GM18517 (cell line): Measurements from ENCODE around the gene STXBP6.

Source experiments
- ATAC-seq: cut with Tn5 transposase; IDR thresholded peaks from one replicate; pipeline ENCODE4 v1.9.1; 2021; ENCODE audit warnings: mild to moderate bottlenecking, moderate library complexity; ENCODE audit not compliant: unreplicated experiment

The STXBP6 gene

DNA sequence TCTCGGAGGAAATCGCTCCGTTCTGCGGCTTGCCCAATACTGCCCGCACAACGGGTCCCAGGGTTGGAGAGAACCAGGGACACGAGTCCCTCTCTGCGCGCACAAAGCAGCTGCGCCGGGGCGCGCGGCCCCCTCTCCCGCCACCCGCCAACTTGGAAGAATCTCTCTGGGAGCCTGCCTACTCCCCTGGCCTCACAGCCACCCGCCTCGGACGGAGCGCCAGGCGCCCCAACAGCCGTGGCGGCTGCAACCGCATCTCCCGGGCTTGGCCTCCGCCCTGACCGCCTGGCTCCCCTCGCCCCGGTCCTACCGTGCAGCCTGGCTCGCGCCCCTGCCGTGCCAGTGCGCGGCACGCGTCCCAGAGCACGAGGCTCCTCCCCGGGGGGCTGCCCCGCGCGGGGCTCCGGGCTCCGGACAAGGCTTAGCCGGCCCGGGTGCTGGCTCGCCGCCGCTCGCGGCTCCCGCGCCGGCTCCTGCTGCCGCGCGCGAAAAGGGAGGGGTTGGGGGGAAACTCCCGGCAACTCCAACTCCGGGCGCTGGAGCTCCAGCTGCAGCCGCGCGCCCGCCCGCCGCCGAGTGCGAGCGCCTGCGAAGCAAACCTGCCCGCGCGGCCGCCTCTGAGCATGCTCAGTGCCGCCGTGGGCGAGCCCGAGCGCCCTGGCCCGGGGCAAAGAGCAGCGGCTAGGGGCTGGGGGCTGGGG is at the start of gene STXBP6:
Gene STXBP6 (minus strand): TSS at position 580 of the 701 bp plus-strand sequence. CDS start 75,329 bp downstream, outside the sequence.
- ATAC-seq: no peak

DNA sequence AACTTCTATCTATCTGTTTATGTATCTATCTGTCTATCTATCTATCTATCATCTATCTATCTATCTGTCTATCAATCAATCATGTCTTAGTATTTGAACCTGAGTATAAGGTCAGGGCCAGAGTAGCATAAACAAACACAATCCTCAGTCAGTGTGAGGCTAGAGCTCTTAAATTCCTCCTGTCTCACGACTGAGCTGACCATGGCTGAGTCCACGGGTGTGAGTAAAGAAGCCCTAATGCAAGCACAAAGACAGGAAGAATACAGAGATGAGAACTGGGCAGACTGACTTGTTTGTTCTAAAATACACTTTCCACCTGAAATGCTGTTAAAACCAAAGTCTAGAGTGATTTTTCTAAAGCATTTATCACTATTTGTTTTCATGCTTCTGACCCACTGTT is 47.2 kb upstream of the STXBP6 start:
- ATAC-seq: no peak

DNA sequence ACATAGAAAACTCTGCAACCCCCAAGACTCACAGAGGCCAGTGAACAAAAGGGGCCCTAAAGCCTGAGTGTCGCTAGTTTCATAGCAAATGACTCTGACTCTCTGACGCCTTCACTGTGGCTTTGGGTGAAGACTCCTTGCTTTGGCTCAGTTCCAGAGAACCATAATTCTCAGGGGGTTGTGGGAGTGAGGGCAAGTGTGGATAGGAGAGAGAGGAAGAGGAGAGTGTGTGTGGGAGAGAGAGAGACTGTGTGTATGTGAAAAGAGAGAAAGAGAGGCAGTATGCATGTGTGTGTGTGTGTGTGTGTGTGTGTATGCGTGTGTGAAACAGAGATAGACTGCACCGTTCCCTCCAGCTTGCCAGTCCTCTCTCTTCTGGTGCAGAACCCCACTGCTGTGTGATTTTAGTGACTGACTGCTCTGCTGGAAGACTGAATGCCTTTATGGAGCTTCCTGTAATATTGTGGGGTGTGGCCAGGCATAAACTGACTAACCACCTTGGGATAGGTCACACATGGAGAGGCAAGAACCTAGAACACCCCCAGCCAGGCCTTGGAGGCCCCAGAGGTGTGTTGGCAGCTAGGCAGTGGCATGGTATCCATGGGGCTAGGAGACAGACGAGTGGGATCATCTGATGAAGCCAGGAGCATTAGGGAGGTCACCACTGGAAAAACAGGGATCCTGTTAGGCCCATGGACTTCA is 45.9 kb upstream of the STXBP6 start:
- no peak for ATAC-seq

DNA sequence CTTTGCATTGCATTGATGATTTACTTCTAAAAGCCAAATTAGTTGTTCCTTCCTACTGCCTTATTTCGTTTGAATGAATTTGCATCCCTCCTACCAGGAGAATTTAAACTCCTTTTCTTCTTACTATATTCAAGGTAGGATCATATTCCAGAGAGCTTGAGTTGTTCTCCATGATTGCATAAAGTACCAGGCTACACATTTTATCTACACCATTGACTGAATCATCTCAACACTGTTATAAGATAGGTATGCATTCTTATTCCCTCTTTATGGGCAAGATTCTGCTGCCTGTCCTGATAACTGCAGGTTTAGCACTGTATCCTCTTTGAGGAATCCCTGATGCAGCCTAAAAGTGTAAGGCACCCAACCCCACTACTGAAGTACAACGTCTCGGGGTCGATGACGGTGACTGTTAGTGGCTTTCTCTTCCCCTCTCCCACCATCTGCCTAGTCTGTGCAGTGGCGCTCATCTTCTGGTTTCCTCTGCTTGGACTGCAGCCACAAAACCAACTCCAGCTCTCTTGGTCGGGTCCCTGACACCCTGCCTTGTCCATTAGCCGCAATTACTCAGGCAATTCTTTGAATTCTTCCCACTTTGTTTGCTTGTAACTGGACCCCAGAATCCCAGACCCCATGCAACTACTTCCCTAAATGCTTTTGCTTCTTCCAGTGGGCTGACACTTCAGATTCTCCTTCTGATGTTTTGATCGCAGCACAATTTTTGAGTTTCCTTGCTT is 44.4 kb upstream of the STXBP6 start:
- ATAC-seq: no peak

DNA sequence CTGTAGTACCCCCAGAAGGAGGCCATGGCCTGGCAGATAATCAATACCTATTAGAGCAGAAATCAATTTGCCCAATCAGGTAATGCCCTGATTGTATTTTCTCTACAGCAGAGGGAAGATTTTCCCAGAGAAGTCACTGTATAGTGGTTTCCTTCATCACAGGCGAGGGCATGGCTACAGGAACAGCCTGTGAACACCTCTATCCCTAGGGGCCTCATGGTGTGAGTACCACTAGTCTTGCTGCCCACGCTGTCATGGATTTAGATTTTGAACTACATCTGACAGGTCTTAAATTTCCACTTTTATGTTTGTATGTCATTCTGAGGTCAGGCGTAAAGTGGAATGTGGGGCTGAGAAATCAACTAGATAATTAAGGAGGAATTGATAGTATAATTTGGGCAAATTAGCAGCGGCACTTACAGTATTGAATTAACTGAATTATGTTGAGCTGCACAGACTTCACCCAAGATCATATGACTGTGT is 42.4 kb upstream of the STXBP6 start:
- no peak for ATAC-seq

DNA sequence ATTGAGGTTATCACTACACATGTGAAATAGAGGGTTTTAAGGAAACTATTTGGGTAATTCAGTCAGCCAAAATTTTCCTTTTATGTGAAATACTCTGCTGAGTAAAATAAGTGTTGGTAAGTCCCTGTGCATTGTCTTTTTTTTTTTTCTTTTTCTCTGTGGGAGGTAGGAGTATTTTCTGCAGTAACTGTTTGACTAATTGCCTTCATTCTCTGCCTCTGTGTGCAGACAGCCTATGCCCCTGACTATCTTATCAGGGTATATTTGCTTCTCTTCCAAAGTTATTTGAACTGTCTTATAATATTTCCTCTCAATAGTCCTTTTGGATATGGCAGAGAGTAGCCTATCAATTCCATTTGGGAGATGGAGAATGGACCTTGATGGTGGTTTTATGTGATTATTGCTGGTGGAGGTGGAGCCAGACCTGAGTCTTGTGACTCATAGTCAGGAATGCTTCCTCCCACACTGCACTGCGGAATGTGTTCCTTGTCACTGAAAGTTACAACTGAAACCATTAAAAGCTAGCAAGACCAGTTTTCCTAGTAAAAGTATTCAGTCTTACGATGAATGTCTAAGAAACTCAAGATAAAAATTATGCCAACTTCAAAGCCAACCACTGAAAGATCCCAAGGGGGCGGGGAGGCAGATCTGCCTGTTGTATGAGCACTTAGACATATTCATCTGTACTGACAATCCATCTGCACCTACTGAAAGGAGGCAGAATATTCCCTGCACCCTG is 40.9 kb upstream of the STXBP6 start:
- ATAC-seq: no peak

DNA sequence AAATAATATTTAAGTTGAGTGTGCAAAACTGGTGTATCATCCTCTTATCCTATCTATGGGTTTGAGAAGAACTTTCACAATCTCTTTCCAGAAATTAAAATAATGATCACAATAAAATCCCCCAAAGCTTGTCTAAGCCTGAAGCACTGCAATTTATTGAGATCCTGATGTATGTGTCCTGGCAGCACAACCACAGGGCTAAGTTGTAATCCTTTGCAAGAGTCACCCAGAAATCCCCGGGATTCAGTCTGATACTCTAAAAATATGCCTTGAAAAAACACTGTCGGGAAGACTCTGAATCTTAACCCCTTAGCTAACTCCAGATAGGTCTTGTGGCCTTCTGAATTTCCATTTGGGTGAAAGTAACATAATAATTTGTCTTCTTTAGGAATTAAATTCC is 40.3 kb upstream of the STXBP6 start:
- no peak for ATAC-seq

DNA sequence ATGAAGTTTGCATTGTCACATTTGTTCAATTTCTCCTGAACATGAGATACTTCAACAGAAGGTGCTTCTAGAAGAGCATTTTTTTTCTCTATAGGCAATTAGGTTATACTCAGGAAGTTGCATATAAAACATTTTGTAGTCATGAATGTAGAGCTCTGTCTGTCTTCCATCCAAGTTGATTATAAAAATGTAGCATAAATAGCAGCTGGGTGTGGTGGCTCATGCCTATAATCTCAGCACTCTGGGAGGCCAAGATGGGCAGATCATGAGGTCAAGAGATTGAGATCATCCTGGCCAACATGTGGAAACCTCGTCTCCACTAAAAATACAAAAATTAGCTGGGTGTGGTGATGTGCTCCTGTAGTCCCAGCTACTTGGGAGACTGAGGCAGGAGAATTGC is 39.5 kb upstream of the STXBP6 start:
- no peak for ATAC-seq

DNA sequence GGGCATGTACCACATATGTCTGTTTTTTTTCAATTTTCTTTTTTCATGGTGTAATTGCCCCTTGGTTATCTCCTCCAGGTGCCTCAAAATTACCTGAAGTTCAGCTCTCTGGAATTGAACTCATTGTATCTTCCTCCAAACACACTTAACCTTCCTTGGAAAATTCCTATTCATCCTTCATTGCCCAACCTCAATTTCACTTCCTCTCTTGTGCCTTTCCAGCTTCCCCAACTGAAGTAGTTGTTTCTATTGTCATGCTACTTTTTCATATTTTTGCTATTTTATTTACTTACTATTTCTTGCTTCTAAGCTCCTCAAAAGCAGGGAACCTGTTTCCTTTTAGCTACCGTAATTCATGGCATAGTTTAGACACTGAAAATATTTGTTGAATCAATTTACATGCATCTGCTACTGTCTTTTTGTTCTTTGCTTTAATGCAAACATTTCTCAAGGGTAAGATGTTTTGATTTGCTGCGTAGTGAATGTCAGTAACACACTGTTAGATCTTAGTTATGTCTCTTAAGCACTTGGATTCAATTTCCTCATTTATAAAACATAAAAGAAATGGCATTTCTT is 37.0 kb upstream of the STXBP6 start:
- ATAC-seq: no peak

DNA sequence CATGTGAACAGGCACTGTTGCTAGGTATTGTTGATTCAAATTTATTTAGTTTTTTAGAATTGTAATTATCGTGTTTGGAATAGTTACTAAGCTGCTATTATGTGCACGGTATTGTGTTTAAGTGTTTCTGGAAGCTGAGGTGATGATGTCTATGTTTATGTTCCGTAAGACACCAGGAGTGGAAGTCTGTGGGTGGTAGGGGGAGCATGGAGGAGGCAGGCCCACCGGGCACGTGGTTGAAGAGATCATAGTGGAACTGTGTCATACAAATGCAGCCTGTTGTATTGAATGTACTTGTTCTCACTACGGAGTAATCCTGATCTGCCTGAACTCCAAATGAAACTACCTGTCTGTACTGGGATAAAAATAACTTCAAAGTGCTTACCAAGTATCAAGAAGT is 36.1 kb upstream of the STXBP6 start:
- no peak for ATAC-seq

DNA sequence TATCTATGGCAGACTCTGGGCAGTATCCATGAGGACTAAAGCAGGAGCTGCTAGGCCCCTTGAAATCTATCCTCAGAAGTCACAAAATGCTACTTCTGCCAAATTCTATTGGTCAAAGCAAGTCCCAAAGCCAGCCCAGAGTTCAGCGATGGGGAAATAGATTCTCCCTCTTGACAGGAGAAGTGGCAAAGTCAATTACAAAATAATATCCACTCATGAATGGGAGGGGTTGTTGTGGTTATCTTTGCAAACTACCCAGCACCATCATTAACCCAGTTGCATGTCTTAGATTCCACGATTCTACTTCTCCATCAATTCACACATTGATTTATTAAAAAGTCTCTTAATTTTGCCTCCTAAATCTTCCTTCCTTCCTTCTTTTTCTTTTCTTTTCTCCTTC is 30.7 kb upstream of the STXBP6 start:
- ATAC-seq: no peak

DNA sequence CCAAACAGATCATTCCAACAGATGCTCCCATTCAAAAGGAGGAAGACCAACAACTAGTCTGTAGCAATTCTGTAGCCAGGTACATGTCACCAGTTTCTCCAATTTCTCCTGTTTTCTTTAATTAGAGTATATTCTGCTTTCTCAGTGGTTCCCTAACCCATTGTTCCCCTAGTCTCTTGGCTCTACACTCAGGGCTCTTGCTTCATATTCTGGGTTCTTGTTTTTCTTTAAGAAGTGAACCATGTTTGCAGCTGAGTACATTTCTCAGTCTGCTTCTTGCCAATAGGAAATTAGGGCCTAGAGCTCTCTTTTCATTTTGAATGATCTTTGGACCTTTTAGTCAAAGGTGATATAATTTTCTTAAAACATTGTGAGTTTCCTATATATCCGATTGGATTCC is 29.4 kb upstream of the STXBP6 start:
- ATAC-seq: no peak

DNA sequence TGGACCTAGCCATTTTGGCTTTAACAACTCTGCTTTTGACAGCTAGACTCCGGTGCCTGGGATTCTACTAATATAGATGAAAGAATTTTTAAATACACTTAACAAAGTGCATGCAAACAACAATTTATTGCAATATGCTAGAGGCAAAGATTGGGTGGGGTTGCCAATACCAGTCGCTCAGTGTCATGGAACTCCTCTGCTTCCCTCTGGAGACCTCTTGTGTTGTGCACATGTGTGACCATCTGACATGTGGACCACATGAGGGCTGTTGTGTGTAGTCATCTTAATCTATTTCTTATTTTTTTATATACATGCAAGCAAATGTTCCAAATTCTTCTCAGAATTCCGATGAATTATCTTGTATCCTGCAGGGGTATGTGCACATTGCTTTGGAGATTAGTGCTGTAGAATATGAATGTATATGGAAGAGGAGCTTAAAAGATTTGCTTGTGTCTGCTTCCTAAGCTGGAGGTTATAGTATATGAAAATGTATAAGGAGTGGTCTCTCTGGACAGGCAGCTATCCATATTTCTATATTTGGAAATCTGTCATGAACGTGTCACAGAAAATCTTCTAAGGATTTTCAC is 24.2 kb upstream of the STXBP6 start:
- no peak for ATAC-seq

DNA sequence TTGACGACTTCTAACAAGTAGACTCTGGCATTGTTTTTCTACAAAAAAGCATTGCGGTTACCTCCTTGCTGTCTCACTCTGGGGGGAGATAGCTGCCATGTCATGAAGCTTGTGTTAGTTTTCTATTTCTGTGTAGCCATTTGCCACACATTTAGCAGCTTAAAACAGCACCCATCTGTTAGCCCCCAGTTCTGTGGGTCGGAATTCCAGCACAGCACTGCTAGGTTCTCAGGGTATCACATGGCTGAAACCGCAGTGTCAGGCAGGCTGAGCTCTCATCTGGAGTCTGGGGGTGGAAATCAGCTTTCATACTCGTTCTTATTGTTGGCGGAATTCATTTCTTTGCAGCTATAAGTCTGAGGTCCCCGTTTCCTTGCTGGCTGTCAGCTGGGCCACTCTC is 19.9 kb upstream of the STXBP6 start:
- no peak for ATAC-seq

DNA sequence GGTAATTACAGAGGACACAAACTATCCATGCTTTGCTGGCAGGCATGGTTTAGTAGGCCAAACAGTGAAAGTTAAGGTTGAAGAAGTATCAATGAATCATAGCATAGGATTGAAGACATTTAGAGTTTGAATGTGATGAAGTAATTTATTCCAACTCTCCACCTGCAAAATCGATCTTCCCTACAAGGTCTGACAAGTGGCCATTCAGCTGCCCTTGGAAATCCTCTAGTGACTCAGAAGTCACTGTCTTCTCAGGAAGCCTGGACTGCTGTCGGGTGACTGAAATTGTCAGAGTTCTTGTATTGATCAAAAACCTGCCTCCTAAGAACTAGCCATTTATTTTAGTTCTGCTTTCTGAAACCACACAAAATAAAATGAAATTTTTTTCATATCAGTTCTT is 17.7 kb upstream of the STXBP6 start:
- ATAC-seq: no peak

DNA sequence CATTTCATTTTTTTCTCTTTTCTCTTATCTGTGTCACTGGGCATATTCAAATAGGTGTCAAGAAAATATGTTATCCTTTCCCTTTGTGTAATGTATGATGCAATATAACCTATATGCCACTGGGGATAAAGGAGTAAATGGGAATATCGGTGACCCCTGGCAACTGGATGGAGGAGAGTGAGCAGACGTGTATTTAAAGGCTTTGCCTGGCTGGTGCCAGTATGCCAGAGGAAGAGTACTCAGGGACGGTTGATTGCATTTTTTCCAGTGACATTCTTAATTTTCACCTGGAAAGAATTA is 12.0 kb upstream of the STXBP6 start:
- no peak for ATAC-seq

DNA sequence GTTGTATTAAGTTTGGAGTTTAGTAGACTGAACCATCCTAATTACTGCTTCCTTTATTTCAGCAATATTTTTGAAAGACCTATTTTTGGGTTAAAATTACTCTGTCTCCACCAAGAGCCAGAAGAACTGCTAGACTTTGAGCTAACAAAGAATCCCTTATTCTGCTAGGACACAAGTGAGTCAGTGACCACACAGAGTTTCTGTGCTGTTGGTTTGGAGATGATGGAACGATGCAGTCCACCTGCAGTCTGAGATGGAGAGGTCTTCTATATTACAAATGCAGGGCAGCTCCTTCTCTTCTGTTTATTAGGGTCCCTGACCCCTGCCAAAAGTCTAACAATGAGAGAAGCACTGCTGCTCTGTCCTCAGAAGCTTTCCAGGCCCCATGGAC is 6.7 kb upstream of the STXBP6 start:
- no peak for ATAC-seq

DNA sequence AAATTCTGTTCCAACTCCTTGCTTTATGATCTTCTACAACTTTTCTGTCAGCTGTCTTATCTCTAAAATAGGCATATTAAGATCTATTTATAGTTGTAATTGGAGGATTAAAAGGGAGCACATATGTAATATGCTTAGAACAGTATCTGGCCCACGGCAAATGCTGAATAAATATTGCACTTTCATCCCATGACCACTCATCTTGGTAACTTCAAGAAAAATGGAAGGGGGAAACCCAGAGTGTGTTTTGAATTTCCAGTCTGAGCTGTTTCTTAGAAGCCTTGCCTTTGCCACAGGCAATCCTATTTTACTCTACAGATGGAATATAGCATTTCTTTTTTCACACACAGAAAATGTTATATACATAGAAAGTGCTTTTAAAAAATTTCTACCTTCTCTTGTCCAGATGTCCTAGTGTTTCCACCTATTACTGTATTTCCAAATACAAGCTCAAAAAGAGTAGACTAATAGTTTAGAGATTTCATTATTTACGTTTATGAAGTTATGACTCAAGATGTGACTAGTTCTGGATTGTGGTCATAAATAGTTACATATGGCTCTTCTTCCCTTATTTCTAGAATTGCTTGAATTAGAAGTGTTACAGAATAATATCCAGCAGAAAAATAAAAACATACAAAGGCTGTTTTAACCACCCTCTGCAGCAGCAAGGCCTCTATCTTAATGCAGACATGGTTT is 6.2 kb upstream of the STXBP6 start:
- no peak for ATAC-seq

DNA sequence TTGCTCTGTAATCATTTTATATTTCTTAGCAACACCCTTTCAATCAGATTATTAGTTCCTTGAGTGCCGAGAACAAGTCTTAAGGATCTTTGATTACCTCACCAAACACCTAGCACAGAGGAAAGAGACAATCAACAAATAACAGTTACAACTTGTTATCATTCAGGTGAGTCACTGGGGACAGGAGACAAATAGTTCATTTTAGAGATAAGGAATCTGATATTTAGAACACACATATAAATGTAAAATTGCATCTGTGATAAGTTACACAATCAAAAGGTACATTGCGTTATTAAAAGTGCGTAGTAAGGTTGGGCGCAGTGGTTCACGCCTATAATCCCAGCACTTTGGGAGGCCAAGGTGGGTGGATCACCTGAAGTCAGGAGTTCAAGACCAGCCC is 5.1 kb upstream of the STXBP6 start:
- ATAC-seq: no peak

DNA sequence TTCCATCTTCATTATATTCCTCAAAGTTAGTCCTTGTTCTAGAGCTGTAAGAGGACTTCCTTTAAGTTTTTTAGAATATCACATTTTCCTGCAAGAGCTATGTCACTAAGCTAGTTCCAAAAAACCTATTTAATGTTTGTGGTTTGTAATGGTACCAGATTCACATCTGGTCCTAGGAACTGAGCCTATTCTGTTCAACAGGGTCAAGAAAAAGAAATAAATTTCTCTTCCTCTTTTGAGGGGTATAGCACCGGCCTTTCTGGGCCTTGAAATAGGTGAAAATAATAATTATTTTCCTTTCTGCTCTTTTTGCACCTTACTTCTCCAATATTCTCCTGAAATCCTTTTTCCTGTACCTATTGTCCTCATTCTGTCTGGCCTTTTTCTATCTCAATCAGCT is 3.6 kb upstream of the STXBP6 start:
- ATAC-seq: no peak
